A204.1 (cell line): ENCODE data around the gene STMN1.

Experiments used
- FAIRE-seq: peaks from 2 replicates; lab custom pipeline; 2012; peaks lifted over from hg19 to GRCh38; lab: Jason Lieb, UNC

Gene STMN1

DNA sequence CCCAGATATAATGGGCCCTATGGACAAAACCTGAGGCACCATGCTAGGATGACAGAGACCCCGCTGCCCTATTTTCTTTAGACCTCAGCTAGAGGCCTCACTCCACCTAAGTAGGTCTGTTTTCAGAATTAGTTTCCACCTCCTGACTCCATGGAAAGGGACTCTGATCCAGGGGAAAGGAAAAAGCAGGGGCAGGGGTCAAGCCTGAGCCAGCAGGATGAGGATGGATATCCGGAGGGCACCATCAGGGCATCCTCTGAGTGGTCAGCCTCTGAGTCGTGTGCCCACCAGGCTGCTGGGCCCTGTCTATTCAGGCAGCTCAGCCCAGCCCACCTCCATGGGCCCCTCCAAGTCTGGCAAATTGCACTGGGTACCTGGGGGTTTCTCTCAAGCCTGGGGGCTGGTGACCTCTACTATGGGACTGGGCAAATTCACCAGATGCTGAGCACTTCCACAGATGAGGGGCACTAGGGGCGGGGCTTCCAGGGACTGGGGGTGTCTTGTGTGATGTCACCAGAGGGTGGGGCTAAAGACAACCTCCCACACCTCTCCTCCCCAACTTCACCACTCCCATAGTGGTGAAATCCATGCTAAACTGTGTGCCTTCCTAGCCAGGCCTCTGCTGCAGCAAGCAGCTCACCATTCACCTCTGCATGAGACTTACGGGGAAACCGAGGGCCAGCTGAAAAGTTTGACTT is 36.2 kb downstream of the STMN1 start:
- FAIRE-seq: no peak

DNA sequence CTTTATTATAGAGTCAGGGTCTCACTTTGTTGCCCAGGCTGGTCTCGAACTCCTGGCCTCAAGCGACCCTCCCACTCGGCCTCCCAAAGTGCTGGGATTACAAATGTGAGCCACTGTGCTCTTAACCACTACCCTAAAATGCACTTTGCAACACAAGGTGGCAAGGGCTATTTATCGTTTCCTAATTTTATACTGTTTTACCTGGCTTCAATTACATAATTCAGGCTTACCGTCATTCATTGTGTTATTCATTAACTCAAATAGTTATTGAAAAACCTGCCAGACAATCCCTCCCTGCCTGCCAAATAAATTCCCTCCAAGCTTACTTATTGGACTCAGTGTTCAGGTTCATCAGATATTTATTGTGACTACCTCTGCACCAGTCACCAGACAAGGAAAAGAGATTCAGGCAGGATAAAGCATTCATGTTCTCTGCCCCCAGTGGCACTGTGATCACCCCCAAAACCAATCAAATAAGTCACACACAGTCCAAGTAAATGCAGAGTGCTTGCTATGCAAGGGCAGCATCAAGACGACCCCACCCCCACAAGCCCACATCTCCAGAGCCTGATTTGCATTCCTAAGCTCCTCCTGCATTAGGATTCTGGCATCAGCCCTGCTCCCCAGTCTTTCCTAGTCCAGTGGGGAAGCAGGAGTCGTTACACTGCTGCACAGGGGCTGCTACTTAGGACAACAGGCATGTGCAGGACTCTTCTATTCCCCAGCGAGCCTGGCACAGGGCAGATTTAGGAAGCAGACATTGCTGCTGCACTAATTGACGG is 38.8 kb downstream of the STMN1 start:
- no peak for FAIRE-seq

DNA sequence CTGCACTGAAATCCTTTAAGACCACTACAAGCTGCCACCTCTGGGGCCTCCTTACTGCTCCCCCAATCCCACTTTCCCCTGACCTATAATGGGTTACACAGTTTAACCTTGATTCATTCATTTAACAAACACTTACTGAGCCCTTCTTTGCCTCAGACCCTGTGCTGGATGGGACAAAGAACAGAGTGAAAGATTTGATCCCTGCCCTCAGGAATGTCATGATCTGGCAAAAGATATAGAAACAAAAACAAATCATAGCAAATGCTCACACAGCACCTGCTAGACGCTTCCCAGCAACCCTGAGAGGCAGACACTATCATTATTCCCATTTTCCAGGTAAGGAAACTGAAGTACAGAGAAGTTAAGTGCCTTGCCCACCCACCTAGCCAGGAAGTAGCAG is 39.9 kb downstream of the STMN1 start:
- FAIRE-seq: no peak

DNA sequence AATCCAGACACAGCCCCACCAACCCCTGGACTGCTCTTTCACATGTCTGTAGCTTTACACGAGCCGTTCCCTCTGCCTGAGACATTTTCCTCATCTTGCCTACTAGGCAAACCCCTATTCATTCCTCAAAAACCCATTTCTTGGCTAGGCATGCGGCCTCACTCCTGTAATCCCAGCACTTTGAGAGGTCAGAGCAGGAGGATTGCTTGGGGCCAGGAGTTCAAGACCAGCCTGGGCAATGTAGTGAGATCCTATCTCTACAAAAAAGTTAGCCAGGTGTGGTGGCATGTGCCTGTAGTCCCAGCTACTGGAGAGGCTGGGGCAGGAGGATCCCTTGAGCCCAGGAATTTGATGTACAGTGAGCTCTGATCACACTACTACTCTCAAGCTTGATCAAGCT is 41.8 kb downstream of the STMN1 start:
- no peak for FAIRE-seq

DNA sequence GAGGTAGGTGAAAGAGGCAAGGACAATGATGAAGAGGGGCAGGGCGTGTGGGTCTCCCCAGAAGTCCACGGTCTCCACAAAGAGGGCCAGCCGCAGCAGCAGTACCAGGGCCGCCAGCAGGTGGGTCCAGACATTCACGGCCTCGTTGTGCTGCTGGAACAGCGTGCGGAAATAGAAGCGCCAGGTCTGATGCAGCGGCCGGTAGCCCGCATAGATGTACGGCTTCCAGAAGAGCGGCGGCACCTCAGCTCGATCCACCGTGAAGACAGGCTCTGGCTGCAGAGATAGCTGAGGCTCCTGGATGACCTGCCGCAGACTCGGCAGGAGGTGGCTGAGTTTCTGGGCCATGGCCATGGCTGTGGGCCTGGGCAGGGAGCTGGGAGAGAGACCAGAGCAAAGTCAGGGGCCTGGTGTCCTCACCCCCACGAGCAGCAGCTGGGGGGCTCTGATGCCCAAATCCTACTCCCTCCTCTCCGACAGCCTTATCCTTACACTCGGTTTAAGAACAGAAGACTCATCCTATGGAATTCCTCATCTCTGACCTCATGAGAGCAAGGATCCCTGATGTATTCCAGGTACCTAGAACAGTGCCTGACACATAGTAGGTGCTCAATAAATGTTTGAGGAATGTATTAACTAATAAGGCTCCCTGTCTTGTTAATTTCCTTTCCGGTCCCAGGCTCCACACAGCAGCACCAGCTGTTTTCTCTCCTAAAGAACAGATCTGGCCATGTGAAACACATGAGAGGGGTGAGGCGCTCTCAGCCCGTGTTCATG is 42.5 kb downstream of the STMN1 start:
- FAIRE-seq: no peak

DNA sequence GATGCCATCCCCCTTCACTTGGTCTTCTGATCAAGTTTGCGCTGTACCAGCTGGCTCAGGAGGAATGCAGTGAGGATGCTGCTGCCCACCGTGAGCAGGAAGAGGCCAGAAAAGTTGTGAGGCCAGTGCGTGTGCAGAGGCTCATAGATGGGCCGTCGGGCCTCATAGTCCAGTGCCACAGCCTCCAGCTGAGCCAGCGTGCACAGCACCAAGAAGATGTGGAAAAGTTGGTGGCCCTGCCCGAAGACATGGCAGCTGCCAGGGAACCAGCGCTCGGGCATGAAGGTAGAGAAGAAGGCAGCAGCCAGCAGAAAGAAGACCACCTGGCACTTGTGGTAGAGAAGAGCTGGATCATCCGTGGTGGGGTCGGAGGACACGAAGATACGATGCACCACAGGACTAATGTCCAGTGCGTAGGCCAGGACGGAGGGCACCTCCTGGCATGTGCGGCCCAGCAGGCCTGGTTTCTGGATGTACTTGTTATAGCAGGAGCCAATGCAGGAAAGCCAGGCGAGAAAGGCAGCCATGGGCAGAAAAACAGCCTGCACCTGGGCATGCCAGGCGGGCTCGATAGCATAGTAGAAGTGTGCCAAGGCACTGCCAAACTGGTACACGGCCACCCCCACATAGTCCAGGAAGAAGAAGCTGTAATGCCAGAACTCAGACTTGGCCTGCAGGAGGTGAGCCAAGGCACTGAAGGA is 43.3 kb downstream of the STMN1 start:
- FAIRE-seq: no peak

DNA sequence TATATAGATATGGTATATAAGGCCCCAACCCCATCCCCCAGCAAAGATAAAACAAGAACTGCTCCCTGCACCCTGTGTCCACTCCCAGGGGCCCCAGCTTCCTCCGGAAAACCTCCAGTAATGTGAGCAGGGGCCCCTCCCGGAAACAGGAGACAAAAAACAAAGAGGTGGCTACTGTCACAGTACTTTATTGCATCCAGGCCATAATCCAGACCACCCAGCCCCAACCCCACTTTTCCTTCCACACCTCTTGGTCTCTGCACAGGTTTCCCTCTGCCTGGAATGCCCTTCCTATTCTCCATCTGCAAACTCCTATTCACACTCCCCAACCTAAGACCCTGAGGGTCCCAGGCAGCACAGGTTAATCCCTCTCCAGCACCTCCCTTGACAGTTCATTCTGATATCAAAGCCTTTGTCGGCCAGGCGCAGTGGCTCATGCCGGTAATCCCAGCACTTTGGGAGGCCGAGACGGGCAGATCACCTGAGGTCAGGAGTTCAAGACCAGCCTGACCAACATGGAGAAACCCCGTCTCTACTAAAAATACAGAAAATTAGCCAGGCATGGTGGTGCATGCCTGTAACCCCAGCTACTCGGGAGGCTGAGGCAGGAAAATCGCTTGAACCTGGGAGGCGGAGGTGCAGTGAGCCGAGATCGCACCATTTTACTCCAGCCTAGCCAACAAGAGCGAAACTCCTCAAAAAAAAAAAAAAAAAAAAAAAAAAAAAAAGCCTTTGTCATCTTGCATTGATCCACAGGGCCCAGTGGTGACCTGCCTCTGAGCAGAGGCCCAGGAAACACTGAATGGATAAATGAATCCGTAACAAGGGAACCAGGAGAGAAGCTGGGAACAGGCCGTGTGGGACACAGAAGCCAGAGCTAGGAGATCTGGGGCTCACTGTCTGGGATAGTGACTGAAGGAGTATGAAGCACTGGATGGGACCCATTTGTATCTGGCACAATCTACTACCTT is 44.6 kb downstream of the STMN1 start:
- no peak for FAIRE-seq

DNA sequence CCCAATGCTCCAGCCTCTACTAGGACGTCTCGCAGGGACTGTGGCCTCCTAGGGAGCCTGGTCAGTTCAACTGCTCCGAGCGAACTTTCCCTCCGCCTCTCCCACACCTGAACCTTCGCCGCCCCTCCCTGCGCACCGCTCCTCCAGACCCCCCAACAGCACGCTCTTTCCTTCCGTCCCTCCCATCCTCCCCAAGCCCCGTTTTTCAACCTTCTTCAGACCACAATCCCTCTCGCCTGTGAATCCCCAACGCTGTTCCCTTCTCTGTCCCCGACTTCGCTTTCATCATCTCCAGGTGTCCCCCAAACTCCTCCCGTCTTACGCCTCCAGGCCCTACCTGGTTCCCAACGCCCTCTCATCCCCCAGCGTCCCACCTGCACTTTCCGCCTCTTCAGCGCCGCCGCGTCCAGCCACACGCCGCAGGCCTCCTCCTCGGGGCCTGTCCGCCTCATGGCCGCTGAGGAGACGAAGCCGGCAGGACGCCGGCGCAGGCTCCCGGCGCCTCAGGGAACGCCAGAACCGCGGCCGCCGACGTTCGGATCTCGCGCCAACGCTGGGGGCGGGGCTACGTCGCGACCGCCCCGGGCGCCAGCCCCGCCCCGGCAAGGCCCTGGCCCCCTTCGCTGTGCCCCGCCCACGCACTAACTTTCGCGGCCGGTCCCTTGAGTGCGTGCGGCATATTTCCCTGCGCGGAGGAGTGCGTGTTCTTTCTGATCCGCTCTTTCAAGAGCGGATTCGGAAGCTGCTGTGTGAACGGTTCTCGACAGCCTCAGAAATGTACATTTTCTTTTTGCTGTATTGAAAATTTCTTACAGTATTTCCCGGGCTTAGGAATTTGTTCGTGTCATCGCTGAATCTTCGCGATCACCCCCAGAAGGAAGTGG is 47.1 kb downstream of the STMN1 start, which contains the start of gene AUNIP:
TSS of gene AUNIP (minus strand) at position 552 of the 884 bp plus-strand sequence. CDS start at position 452, 100 bp downstream.
- no peak for FAIRE-seq

DNA sequence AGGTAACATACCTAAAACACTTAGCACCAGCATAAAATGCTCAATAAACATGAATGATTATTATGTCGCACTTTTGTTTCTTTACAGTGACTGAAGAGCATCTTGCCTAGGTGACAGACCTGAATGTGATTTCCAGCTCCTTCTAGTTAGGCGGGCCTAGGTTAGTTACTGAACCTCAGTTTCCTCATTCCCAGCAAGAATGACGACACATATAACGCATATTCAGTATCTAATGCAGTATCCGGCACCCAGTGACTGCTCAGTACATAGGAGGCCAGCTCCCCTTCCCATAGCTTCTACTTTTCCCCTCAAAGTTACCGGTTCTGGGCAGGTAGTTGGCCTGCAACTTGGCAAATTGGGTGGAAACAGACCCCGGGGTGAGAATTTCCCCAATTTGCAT is 47.7 kb downstream of the STMN1 start:
- FAIRE-seq: no peak

DNA sequence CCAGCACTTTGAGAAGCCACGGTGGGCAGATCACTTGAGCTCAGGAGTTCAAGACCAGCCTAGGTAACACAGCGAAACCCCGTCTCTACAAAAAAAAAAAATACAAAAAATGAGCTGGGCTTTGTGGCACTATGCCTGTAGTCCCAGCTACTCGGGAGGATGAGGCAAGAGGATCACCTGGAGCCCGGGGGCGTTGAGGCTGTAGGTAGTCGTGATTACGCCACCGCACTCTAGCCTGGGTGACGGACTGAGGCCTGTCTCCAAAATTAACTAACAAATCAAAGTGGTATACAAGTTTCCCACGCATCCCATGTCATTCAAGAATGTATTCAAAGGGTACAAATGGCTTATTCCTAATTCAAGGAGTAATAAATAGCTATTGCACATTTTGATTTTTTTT is 49.4 kb downstream of the STMN1 start:
- FAIRE-seq: no peak

DNA sequence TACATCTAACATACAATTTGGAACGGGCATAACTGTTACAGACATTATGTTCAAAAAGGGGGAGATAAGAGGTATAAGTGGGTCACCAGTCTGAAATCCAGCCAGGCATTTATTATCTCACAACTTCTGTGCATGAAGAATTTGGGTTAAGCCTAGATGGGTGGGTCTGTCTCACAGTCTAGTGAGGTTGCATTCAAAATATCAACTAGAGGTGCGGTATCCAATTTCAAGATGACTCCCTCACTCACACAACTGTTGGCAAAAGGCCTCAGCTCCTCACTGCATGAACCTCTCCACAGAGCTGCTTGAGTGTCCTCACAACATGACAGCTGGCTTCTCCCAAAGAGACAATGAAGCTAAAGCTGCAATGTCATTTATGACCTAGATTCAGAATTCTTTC is 51.7 kb downstream of the STMN1 start:
- no peak for FAIRE-seq
